Measurements from ENCODE around the gene C14orf132.

C14orf132 gene

DNA sequence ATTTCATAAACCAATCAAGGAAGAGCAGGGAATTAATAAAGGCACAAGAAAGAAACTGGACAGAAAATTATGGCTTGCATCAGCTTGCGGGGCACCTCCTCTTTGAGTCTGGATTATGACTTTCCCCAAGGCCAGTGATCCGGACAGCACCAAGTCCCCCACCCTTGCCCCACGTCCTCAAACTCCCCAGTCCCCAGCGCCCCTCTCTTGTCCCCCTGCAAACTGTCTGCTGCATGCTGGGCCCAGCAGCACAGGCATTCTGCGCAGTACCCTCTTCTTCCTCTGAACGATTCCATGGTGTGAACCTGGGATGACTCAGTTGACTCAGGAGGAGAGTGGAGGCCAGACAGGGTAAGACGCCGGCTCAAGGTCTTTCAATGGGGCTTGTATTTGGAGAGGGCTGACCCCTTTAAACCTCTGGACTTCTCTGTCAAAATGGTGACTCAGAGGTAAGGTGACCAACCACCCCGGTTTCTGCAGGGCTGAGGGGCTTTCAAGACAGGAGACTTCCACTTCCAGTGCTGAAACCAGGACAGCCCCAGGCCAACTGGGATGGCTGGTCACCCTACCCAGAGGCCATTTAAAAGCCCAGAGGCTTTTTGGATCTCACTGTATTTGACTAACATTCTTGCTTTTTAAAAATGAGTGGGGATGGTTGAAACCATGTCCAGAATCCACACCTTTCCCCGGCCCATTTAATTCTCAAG, 13.5 kb downstream of the C14orf132 start:
- no peaks in the 10 kb centered on the region for H3K4me1 ChIP-seq (ENCODE audit: control insufficient read depth in 1 of 2, insufficient read depth in 2 of 2, low read length in 2 of 2)
- no peak overlapping the region for H3K27ac ChIP-seq (ENCODE audit: low read depth, low read length)
- no peaks in the 10 kb centered on the region for H3K27me3 ChIP-seq (ENCODE audit: control insufficient read depth in 1 of 2, insufficient read depth in 2 of 2, low read length in 2 of 2)
- no peak overlapping the region for H3K4me3 ChIP-seq (ENCODE audit: low read depth in 1 of 2, low read length in 2 of 2)
- no peak overlapping the region for H3K9ac ChIP-seq (ENCODE audit: low read depth in 1 of 2, low read length in 2 of 2)
- H3K9me3 ChIP-seq (ENCODE audit: control insufficient read depth in 1 of 2, low read length in 2 of 2) = no peaks in the 10 kb centered on the region
- H3K36me3 ChIP-seq (ENCODE audit: control insufficient read depth in 1 of 2, insufficient read depth in 2 of 2, low read length in 2 of 2) = no peaks in the 10 kb centered on the region

DNA sequence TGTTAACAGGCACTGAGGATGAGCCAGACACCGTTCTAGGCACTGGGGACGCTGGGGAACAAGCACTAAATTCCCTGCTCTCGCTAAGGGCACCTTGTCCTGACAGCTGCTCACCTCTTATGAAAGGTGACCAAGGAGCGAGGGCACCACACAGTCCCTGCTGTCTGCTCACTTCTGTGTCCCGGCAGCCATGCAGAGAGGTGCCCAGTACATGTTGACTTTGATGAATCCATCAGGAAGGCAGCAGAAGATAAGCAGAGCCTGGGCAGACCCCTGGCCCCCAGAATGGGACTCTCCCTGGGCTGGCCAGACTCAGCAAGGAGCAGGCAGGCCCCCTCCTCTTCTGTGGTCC, 14.1 kb downstream of the C14orf132 start:
- H3K4me1 ChIP-seq (ENCODE audit: control insufficient read depth in 1 of 2, insufficient read depth in 2 of 2, low read length in 2 of 2) = no peaks in the 10 kb centered on the region
- H3K27me3 ChIP-seq (ENCODE audit: control insufficient read depth in 1 of 2, insufficient read depth in 2 of 2, low read length in 2 of 2) = no peaks in the 10 kb centered on the region
- H3K9ac ChIP-seq (ENCODE audit: low read depth in 1 of 2, low read length in 2 of 2) = no peak overlapping the region
- H3K36me3 ChIP-seq (ENCODE audit: control insufficient read depth in 1 of 2, insufficient read depth in 2 of 2, low read length in 2 of 2) = no peaks in the 10 kb centered on the region
- H3K27ac ChIP-seq (ENCODE audit: low read depth, low read length) = no peak overlapping the region
- H3K9me3 ChIP-seq (ENCODE audit: control insufficient read depth in 1 of 2, low read length in 2 of 2) = no peaks in the 10 kb centered on the region
- no peak overlapping the region for H3K4me3 ChIP-seq (ENCODE audit: low read depth in 1 of 2, low read length in 2 of 2)

DNA sequence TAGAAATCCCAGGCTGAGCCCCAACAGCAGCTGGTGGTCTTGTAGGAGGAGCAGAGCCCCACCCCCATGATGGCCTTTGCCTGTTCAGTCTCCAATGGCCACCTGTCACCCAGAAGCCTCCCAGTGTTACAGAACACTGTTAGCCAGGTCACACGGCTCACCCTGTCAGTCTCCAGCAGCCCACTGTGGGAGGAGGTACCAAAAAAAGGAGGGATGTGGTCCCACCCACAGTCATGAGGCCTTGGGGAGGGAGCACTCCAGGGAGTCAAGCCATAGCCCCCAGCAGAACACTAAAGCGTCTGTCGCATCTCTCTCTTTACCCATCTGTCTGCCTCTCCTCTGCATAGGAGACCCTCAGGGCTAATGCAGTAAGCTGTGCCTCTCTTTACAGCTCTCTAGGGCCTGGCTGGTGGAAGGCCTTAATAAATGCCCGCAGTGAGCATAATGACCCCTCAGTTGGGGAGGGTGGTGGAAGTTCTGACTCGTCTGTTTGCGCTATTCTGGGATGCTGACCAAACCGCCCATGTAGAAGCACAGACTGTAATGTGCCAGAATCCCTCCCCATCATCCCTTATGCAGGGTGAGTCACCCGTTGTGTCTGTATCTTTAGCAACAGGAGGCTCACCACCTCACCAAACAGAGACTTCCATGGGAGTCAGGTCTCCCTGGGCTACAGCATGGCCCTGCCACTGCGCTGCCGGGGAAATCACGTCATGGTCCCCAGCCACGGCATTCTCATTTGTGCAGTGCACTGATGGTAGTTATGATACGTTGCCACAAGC, 14.6 kb downstream of the C14orf132 start:
- Histone ChIP-seq H3K27ac (ENCODE audit: low read depth, low read length) (no peak overlapping the region), H3K9ac (ENCODE audit: low read depth in 1 of 2, low read length in 2 of 2) (no peak overlapping the region), H3K27me3 (ENCODE audit: control insufficient read depth in 1 of 2, insufficient read depth in 2 of 2, low read length in 2 of 2) (no peaks in the 10 kb centered on the region), H3K4me3 (ENCODE audit: low read depth in 1 of 2, low read length in 2 of 2) (no peak overlapping the region), H3K4me1 (ENCODE audit: control insufficient read depth in 1 of 2, insufficient read depth in 2 of 2, low read length in 2 of 2) (no peaks in the 10 kb centered on the region), H3K9me3 (ENCODE audit: control insufficient read depth in 1 of 2, low read length in 2 of 2) (no peaks in the 10 kb centered on the region), H3K36me3 (ENCODE audit: control insufficient read depth in 1 of 2, insufficient read depth in 2 of 2, low read length in 2 of 2) (no peaks in the 10 kb centered on the region)

DNA sequence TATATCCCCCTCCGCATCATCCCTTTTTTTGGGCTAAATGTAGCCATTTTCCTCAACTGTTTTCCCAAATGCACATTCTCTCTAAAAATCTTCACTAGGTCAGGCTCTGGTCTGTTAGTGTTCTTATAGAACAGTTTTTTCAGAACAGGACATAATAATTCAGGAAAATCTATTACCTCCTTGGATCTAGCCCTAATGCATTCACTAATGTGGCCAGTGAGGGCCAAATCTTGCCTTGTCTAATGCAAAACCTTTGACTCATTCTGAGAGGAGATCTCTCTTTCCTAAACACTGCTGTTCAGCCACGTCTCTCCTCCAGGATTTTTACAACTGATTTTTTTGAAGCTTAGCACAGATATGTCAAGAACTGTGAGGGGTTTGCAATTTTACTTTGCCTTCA, 15.5 kb downstream of the C14orf132 start:
- no peak overlapping the region for H3K9ac ChIP-seq (ENCODE audit: low read depth in 1 of 2, low read length in 2 of 2)
- H3K9me3 ChIP-seq (ENCODE audit: control insufficient read depth in 1 of 2, low read length in 2 of 2) = no peaks in the 10 kb centered on the region
- H3K4me3 ChIP-seq (ENCODE audit: low read depth in 1 of 2, low read length in 2 of 2) = no peak overlapping the region
- no peaks in the 10 kb centered on the region for H3K27me3 ChIP-seq (ENCODE audit: control insufficient read depth in 1 of 2, insufficient read depth in 2 of 2, low read length in 2 of 2)
- no peaks in the 10 kb centered on the region for H3K36me3 ChIP-seq (ENCODE audit: control insufficient read depth in 1 of 2, insufficient read depth in 2 of 2, low read length in 2 of 2)
- H3K27ac ChIP-seq (ENCODE audit: low read depth, low read length) = no peak overlapping the region
- H3K4me1 ChIP-seq (ENCODE audit: control insufficient read depth in 1 of 2, insufficient read depth in 2 of 2, low read length in 2 of 2) = no peaks in the 10 kb centered on the region

DNA sequence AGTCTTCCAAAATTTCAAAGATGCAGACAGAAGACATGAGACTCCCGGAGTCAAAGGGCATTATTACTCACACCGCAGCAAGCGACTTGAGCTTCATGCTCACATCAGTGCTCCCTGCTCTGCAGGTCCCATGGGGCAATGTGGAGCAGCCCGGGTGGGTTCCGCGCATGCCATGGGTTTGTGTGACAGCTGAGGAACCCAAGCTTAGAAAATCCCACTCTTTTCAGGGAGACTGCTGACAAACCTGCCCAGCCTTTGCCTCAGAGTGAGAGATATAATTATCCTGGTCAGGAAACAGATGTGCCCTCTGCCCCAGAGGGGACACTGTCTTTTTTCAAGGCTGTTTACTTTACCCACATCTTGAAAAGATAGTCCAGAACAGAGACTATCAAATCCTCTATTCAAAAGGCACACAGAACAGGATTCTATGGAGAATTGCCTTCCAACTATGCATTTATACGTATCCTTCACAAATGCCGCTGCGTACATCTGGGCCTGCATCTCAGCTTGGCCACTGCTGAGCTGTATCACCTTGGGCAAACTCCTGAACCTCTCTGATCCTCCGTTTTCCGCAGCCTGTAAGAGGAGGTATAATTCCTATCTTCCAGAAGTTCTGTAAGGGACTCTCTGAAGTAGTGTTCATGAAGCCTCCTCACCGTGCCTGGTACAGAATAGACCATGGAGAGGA, 16.0 kb downstream of the C14orf132 start:
- no peaks in the 10 kb centered on the region for H3K4me1 ChIP-seq (ENCODE audit: control insufficient read depth in 1 of 2, insufficient read depth in 2 of 2, low read length in 2 of 2)
- no peak overlapping the region for H3K4me3 ChIP-seq (ENCODE audit: low read depth in 1 of 2, low read length in 2 of 2)
- no peaks in the 10 kb centered on the region for H3K27me3 ChIP-seq (ENCODE audit: control insufficient read depth in 1 of 2, insufficient read depth in 2 of 2, low read length in 2 of 2)
- no peaks in the 10 kb centered on the region for H3K36me3 ChIP-seq (ENCODE audit: control insufficient read depth in 1 of 2, insufficient read depth in 2 of 2, low read length in 2 of 2)
- no peak overlapping the region for H3K9ac ChIP-seq (ENCODE audit: low read depth in 1 of 2, low read length in 2 of 2)
- no peak overlapping the region for H3K27ac ChIP-seq (ENCODE audit: low read depth, low read length)
- no peaks in the 10 kb centered on the region for H3K9me3 ChIP-seq (ENCODE audit: control insufficient read depth in 1 of 2, low read length in 2 of 2)

DNA sequence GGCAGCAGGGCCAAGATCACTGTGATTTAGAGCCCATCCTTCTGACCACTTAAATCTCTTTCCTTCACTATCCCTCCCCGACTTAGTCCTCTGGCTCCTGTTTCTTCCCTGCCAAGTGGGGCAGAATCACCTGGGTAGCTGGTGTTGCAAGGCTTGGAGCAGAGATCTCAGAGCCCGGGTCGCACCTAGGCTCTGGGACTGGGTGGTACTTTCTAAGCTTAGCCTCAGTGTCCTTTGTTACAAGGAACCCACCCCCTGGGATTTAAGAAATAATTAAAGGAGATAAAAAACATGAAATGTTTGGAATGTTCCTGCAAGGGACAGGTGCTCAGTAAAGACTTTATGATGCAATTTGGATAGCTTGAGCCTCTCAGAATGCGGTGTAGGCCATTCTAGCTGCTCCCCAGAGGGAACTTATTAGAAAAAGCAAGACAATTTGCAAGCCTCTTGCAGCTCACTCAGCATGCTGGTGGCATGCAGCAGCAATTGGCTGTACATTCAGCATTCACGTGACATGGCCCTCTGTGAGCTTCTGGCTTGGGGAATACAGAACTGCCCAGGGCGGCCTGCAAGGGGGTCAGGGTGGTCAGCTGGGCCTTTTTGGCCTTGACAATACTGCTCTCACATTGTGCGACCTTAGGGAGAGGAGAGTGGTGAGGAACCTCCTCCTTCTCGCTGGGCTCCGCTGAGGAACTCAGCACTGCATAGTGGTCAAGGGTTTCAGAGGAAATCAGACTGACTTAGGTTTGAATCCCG, 16.8 kb downstream of the C14orf132 start:
- Histone ChIP-seq H3K9ac (ENCODE audit: low read depth in 1 of 2, low read length in 2 of 2) (no peak overlapping the region), H3K27ac (ENCODE audit: low read depth, low read length) (no peak overlapping the region), H3K36me3 (ENCODE audit: control insufficient read depth in 1 of 2, insufficient read depth in 2 of 2, low read length in 2 of 2) (no peaks in the 10 kb centered on the region), H3K27me3 (ENCODE audit: control insufficient read depth in 1 of 2, insufficient read depth in 2 of 2, low read length in 2 of 2) (no peaks in the 10 kb centered on the region), H3K9me3 (ENCODE audit: control insufficient read depth in 1 of 2, low read length in 2 of 2) (no peaks in the 10 kb centered on the region), H3K4me1 (ENCODE audit: control insufficient read depth in 1 of 2, insufficient read depth in 2 of 2, low read length in 2 of 2) (no peaks in the 10 kb centered on the region), H3K4me3 (ENCODE audit: low read depth in 1 of 2, low read length in 2 of 2) (no peak overlapping the region)

DNA sequence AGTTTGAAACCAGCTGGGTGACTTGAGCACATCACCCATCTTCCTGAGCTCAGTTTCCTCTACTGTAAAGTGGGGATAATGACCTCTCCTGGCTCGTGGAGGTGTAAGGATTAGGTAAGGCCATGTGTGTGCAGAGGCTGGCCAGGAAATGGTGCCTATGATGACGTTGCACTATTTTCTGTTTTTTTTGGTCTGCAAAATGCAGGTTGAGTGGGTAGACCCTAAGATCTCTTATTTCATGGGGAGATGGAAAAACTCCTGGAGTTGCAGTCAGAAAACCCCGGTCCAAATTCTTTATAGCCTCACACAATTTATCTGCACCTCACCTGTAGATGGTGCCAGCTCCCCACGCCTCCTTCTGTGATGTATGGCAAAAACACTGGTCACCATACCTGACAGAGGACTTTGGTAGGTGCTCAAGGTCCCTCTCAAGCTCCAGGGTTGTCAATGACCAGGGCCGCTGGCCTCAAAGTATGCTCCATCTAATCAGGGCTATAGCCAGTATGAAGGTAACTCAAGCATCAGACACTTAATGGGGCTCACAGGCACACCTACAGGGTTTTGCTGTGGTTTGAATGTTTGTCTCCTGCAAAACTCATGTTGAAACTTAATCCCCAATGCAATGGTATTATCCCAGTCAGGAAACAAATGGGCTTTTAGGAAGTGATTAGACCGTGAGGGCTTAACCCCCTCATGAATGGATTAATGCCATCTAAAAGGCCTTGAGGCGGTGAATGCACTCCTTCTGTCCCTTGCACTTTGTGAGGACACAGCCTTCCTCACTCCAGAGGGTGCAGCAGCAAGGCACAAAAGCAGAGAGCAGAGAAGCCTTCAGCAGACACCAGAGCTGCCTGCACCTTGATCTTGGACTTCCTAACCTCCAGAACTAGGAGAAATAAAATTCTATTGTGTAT, 17.6 kb downstream of the C14orf132 start:
- Histone ChIP-seq H3K4me1 (ENCODE audit: control insufficient read depth in 1 of 2, insufficient read depth in 2 of 2, low read length in 2 of 2) (no peaks in the 10 kb centered on the region), H3K9ac (ENCODE audit: low read depth in 1 of 2, low read length in 2 of 2) (no peak overlapping the region), H3K27ac (ENCODE audit: low read depth, low read length) (no peak overlapping the region), H3K9me3 (ENCODE audit: control insufficient read depth in 1 of 2, low read length in 2 of 2) (no peaks in the 10 kb centered on the region), H3K4me3 (ENCODE audit: low read depth in 1 of 2, low read length in 2 of 2) (no peak overlapping the region), H3K27me3 (ENCODE audit: control insufficient read depth in 1 of 2, insufficient read depth in 2 of 2, low read length in 2 of 2) (no peaks in the 10 kb centered on the region), H3K36me3 (ENCODE audit: control insufficient read depth in 1 of 2, insufficient read depth in 2 of 2, low read length in 2 of 2) (no peaks in the 10 kb centered on the region)

DNA sequence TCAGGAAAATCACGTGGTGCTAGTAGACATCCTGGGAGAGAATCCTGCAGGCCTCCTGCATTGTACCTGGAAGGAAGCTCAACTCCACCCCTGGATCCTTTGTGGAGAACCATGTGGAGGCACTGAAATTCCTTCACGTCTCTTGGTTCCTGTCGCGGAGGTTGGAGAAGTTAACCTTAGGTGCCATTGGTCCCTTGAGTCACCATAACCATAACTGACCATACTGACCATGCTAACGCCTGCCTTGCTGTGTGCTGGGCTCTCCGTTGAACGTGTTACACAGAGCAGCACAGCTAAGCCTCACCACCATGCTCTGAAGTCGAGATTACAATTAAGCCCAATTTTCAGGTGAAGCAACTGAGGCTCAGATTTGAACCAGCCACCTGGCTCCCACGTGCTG, 18.6 kb downstream of the C14orf132 start:
- Histone ChIP-seq H3K4me1 (ENCODE audit: control insufficient read depth in 1 of 2, insufficient read depth in 2 of 2, low read length in 2 of 2) (no peaks in the 10 kb centered on the region), H3K27ac (ENCODE audit: low read depth, low read length) (no peak overlapping the region), H3K9ac (ENCODE audit: low read depth in 1 of 2, low read length in 2 of 2) (no peak overlapping the region), H3K36me3 (ENCODE audit: control insufficient read depth in 1 of 2, insufficient read depth in 2 of 2, low read length in 2 of 2) (no peaks in the 10 kb centered on the region), H3K9me3 (ENCODE audit: control insufficient read depth in 1 of 2, low read length in 2 of 2) (no peaks in the 10 kb centered on the region), H3K4me3 (ENCODE audit: low read depth in 1 of 2, low read length in 2 of 2) (no peak overlapping the region), H3K27me3 (ENCODE audit: control insufficient read depth in 1 of 2, insufficient read depth in 2 of 2, low read length in 2 of 2) (no peaks in the 10 kb centered on the region)

DNA sequence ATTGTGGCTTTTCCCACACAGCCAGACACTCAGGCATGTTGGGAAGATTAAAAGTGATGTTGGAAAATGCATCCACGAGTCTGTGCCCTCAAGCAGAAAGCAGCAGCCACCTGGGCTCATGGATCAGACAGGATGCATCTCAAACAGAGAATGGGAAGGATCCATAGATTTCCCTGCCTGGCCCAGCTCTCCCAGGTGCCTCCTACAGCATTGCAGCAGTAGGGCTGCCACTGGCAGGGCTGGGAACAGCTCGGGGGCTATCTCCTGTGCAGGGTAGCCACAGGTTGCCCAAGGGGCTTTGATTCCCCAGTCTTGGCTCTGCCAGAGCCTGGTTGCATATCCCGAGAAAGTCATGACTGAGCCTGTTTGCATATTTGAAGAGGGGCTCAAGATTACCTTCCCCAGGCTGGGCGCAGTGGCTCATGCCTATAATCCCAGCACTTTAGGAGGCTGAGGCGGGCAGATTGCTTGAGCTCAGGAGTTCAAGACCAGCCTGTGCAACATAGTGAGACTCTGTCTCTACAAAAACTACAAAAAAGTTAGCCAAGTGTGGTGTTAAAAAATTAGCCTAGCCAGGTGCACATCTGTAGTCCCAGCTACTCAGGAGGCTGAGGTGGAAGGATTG, 19.5 kb downstream of the C14orf132 start:
- Histone ChIP-seq H3K4me3 (ENCODE audit: low read depth in 1 of 2, low read length in 2 of 2) (no peak overlapping the region), H3K4me1 (ENCODE audit: control insufficient read depth in 1 of 2, insufficient read depth in 2 of 2, low read length in 2 of 2) (no peaks in the 10 kb centered on the region), H3K27ac (ENCODE audit: low read depth, low read length) (no peak overlapping the region), H3K36me3 (ENCODE audit: control insufficient read depth in 1 of 2, insufficient read depth in 2 of 2, low read length in 2 of 2) (no peaks in the 10 kb centered on the region), H3K9ac (ENCODE audit: low read depth in 1 of 2, low read length in 2 of 2) (no peak overlapping the region), H3K9me3 (ENCODE audit: control insufficient read depth in 1 of 2, low read length in 2 of 2) (no peaks in the 10 kb centered on the region), H3K27me3 (ENCODE audit: control insufficient read depth in 1 of 2, insufficient read depth in 2 of 2, low read length in 2 of 2) (no peaks in the 10 kb centered on the region)
